Measurements from ENCODE around the gene ACBD4. TPM values are rescaled to one million over a fixed set of nuclear protein-coding genes. Genes with fewer than 3 reads are reported as not detected.

The ACBD4 gene
- total RNA-seq, 1 donor from 2014 or later = 7.1 TPM

GRCh38 chr17:45108595-45109521 lies 26.6 kb upstream of the ACBD4 start:
- peaks cover 6% of the 10 kb centered on the region for H3K36me3 ChIP-seq (ENCODE audit: control insufficient read depth, insufficient read depth, low read length)
- DNase-seq (ENCODE audit: low read depth) = no peak

DNA sequence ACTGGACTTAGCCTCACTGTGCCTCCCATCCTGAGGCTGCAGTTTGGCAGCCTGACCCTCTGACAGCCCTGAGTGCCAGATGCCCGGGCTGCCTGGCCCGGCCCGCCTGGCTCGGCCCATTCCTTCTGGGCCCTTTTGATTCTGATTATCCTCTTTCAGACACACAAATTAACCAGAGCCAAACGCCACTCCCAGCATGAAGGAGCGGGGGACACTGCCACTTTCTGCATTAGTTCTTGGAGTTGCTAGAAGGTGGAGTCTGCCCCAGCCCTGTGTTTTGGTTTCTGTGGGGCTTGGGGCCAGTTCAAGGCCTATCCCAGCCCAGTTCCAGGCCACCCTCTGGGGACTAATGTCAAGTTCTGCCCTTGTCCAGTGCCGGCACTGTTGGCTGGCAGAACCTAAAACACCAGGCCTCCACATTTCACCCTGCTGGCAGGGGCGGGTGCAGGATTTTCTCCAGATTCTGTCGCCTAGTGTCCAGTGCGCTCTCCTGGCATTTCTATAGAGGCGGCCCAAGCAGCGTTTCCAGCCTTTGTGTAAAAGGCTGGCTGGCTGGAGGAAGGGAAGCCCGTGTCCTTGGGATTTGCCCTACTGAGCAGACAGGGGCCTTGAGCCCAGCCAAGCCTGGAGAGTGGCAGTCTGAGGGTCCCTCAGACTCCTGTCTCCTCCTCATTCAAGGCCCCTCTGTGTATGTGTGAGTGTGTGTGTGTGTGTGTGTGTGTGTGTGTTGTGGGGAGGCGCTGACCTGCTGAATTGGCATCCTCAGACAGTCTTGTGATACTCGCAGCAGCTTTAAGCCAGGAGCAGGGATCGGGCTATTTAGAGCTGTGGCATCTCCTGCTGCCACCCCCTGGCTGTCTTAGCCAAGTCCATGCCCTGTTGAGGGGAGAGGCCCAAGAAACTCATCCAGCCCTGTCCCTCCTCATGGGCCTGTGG lies 24.5 kb upstream of the ACBD4 start:
- DNase-seq (ENCODE audit: low read depth) = no peak
- no peak overlapping the region for H3K4me3 ChIP-seq (ENCODE audit: low read depth, low read length)
- peaks cover 2% of the 10 kb centered on the region for H3K36me3 ChIP-seq (ENCODE audit: control insufficient read depth, insufficient read depth, low read length)
- H3K27me3 ChIP-seq (ENCODE audit: control insufficient read depth, insufficient read depth, low read length) = no peaks in the 10 kb centered on the region
- TF ChIP-seq, protein P1, sequence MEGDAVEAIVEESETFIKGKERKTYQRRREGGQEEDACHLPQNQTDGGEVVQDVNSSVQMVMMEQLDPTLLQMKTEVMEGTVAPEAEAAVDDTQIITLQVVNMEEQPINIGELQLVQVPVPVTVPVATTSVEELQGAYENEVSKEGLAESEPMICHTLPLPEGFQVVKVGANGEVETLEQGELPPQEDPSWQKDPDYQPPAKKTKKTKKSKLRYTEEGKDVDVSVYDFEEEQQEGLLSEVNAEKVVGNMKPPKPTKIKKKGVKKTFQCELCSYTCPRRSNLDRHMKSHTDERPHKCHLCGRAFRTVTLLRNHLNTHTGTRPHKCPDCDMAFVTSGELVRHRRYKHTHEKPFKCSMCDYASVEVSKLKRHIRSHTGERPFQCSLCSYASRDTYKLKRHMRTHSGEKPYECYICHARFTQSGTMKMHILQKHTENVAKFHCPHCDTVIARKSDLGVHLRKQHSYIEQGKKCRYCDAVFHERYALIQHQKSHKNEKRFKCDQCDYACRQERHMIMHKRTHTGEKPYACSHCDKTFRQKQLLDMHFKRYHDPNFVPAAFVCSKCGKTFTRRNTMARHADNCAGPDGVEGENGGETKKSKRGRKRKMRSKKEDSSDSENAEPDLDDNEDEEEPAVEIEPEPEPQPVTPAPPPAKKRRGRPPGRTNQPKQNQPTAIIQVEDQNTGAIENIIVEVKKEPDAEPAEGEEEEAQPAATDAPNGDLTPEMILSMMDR (IDR thresholded peaks at IDR 0.05; ENCODE audit: insufficient read depth, low read length, poor library complexity, severe bottlenecking) = no peak

More at GRCh38 chr17:45108595-45109521, 26.6 kb upstream of the ACBD4 start:
- TF ChIP-seq, protein P1 (IDR thresholded peaks at IDR 0.05; ENCODE audit: insufficient read depth, low read length, poor library complexity, severe bottlenecking) = no peak
- H3K27me3 ChIP-seq (ENCODE audit: control insufficient read depth, insufficient read depth, low read length) = no peaks in the 10 kb centered on the region
- H3K4me3 ChIP-seq (ENCODE audit: low read depth, low read length) = no peak overlapping the region

- H3K4me3 ChIP-seq (ENCODE audit: low read depth, low read length) = no peak overlapping the region
- H3K36me3 ChIP-seq (ENCODE audit: control insufficient read depth, insufficient read depth, low read length) = no peaks in the 10 kb centered on the region
- TF ChIP-seq, protein P1 (IDR thresholded peaks at IDR 0.05; ENCODE audit: insufficient read depth, low read length, poor library complexity, severe bottlenecking) = no peak
- H3K27me3 ChIP-seq (ENCODE audit: control insufficient read depth, insufficient read depth, low read length) = no peaks in the 10 kb centered on the region
- no peak for DNase-seq (ENCODE audit: low read depth)
These were observed 23.6 kb upstream of the ACBD4 start for GRCh38 chr17:45111850-45112249.

- no peaks in the 10 kb centered on the region for H3K36me3 ChIP-seq (ENCODE audit: control insufficient read depth, insufficient read depth, low read length)
- H3K27me3 ChIP-seq (ENCODE audit: control insufficient read depth, insufficient read depth, low read length) = no peaks in the 10 kb centered on the region
- no peak overlapping the region for H3K4me3 ChIP-seq (ENCODE audit: low read depth, low read length)
- DNase-seq (ENCODE audit: low read depth) = no peak
- TF ChIP-seq, protein P1 (IDR thresholded peaks at IDR 0.05; ENCODE audit: insufficient read depth, low read length, poor library complexity, severe bottlenecking) = no peak
These were observed 22.7 kb upstream of the ACBD4 start for GRCh38 chr17:45112559-45113423.

DNA sequence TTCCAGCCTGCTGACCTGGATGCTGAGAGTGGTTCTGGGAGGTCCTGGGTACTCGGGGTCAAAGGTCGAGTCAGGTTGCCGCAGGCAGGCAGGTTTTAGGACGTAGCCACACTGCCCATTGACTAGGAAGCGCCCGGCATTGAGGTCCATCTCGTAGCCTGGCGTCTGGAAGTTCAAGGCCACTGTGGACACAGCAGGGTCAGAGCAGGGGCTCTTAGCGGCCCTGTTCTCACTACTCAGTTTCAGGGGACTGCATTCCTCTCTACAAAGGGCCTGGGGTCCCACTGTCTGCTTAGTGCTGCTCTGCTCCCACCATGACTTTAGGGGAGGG lies 22.1 kb upstream of the ACBD4 start:
- TF ChIP-seq, protein P1 (IDR thresholded peaks at IDR 0.05; ENCODE audit: insufficient read depth, low read length, poor library complexity, severe bottlenecking) = no peak
- no peak for DNase-seq (ENCODE audit: low read depth)
- H3K36me3 ChIP-seq (ENCODE audit: control insufficient read depth, insufficient read depth, low read length) = no peaks in the 10 kb centered on the region
- H3K27me3 ChIP-seq (ENCODE audit: control insufficient read depth, insufficient read depth, low read length) = no peaks in the 10 kb centered on the region
- H3K4me3 ChIP-seq (ENCODE audit: low read depth, low read length) = no peak overlapping the region
